ENCODE results near the gene TMEM191B.
"Not testable (repeated sequence)": the region's sequence is repeated elsewhere in the genome, so short reads cannot be mapped to it uniquely, and the experiment has no call there.

The TMEM191B gene

GRCh38 chr22:18558939-18559338, 31.3 kb downstream of the TMEM191B start:
- DNase-seq, result not testable (repeated sequence)

- not testable (repeated sequence) for DNase-seq
Measured at GRCh38 chr22:18560099-18560974, 32.7 kb downstream of the TMEM191B start.

GRCh38 chr22:18570509-18571246, 43.1 kb downstream of the TMEM191B start:
- peak; percentile 5 for DNase-seq

- not testable (repeated sequence) for DNase-seq
Measured at GRCh38 chr22:18573483-18574164, 46.0 kb downstream of the TMEM191B start.

- DNase-seq, result not testable (repeated sequence)
Measured at GRCh38 chr22:18574555-18574954, 47.0 kb downstream of the TMEM191B start.

- not testable (repeated sequence) for DNase-seq
Measured at GRCh38 chr22:18575686-18576085, 48.1 kb downstream of the TMEM191B start.

- DNase-seq, result not testable (repeated sequence)
Measured at GRCh38 chr22:18577090-18577818, 49.7 kb downstream of the TMEM191B start.

- DNase-seq, result not testable (repeated sequence)
Measured at GRCh38 chr22:18577847-18578246, 50.2 kb downstream of the TMEM191B start.
